Fibroblast of mammary gland (primary cell): Measurements from ENCODE around the gene SIRPB2.

Experiments used
- DNase-seq: peaks from one replicate; pipeline ENCODE4 v3.0.0-alpha.2; 2010; ENCODE audit warnings: low read depth
- H3K4me3 ChIP-seq: 2 replicates; pipeline ENCODE4 v1.5.1; 2011; ENCODE audit warnings: low read depth, mild to moderate bottlenecking, low read length, moderate library complexity; ENCODE audit not compliant: control insufficient read depth
- TF ChIP-seq, protein P1 (sequence below): conservative IDR thresholded peaks from 2 replicates; pipeline ENCODE4 v1.5.1; 2011; ENCODE audit warnings: low read depth, low read length, inconsistent platforms; ENCODE audit not compliant: control insufficient read depth, insufficient read depth

The SIRPB2 gene

GRCh38 chr20:1429143-1429728, 62.0 kb downstream of the SIRPB2 start:
- TF ChIP-seq, protein P1, sequence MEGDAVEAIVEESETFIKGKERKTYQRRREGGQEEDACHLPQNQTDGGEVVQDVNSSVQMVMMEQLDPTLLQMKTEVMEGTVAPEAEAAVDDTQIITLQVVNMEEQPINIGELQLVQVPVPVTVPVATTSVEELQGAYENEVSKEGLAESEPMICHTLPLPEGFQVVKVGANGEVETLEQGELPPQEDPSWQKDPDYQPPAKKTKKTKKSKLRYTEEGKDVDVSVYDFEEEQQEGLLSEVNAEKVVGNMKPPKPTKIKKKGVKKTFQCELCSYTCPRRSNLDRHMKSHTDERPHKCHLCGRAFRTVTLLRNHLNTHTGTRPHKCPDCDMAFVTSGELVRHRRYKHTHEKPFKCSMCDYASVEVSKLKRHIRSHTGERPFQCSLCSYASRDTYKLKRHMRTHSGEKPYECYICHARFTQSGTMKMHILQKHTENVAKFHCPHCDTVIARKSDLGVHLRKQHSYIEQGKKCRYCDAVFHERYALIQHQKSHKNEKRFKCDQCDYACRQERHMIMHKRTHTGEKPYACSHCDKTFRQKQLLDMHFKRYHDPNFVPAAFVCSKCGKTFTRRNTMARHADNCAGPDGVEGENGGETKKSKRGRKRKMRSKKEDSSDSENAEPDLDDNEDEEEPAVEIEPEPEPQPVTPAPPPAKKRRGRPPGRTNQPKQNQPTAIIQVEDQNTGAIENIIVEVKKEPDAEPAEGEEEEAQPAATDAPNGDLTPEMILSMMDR = no peak
- H3K4me3 ChIP-seq = no peak overlapping the region
- DNase-seq = no peak

- TF ChIP-seq, protein P1 = no peak
- no peak for DNase-seq
- no peak overlapping the region for H3K4me3 ChIP-seq
Observed at GRCh38 chr20:1427457-1428054, 63.7 kb downstream of the SIRPB2 start.

DNA sequence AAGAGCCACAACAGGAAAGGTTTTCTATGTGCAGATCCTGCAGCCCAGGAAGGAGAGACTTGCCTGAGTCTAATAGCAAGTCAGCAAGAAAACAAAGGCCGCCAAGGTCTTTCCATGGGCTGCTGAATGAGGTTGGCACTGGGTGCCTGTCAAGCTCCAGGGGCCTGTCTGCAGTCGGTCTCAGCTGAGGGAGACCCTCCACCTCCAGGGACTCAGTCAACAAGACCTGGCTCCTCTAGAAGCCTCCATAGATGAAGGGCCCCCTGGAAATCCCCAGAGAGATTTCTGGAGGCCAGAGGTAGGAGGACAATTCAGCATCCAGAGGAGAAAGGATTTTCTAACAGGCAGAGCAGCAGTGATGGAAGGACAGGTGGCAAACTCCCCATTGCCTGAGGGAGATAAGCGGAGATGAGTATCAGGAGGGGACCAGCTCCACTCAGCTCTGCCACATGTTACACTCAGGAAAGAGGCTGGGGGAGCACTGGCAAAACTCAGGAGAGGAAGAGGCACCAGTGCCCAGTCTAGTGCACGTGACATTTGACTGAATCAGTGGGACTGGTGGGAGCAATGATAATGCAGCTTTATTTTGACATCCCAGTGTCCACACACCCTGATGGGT, 64.9 kb downstream of the SIRPB2 start:
- no peak for DNase-seq
- no peak overlapping the region for H3K4me3 ChIP-seq
- TF ChIP-seq, protein P1 = no peak
